Esophagus muscularis mucosa (tissue), 4 donors: ENCODE data around the gene MSX1. TPM values are rescaled to one million over a fixed set of nuclear protein-coding genes. Genes with fewer than 3 reads are reported as not detected.

Experiments
- DNase-seq: peaks from one replicate; pipeline ENCODE4 v3.0.0-alpha.2; 2017; ENCODE audit errors: extremely low spot score
- H3K27ac ChIP-seq, 4 donors: fragments of 200-600 bp; sonication (generic); replicated peaks in 1 of 4; 1 replicate in 3 of 4; 2 replicates in 1 of 4; pipeline ENCODE4 v1.5.1; 2016 to 2019; ENCODE audit warnings: mild to moderate bottlenecking in 1 of 4
- H3K27me3 ChIP-seq, 4 donors: fragments of 200-600 bp; sonication (generic); one replicate each; pipeline versions ENCODE4 v1.5.1 to v1.6.0; 2016 to 2019
- H3K36me3 ChIP-seq, 4 donors: fragments of 200-600 bp; sonication (generic); one replicate each; pipeline ENCODE4 v1.5.1; 2016 to 2019
- H3K4me1 ChIP-seq, 4 donors: fragments of 200-600 bp; sonication (generic); one replicate each; pipeline ENCODE4 v1.5.1; 2016 to 2019
- H3K4me3 ChIP-seq, 4 donors: fragments of 200-600 bp; sonication (generic); 1 replicate in 2 of 4; 2 replicates in 2 of 4; pipeline ENCODE4 v1.5.1; 2016 to 2019; ENCODE audit warnings: mild to moderate bottlenecking in 4 of 4, moderate library complexity in 1 of 4
- H3K9me3 ChIP-seq, 4 donors: fragments of 200-600 bp; sonication (generic); 1 replicate in 3 of 4; 2 replicates in 1 of 4; pipeline ENCODE4 v1.5.1; 2016 to 2019
- CTCF ChIP-seq, 3 experiments: fragments of 200-600 bp in 2 of 3; fragments of 450-650 bp in 1 of 3; sonication (generic) in 2 of 3; IDR thresholded peaks; one replicate each; pipeline ENCODE4 v1.5.1; 2017 to 2019; ENCODE audit warnings: antibody characterized with exemption in 3 of 3, mild to moderate bottlenecking in 2 of 3, moderate library complexity in 1 of 3
- EP300 ChIP-seq: sonication (generic); formaldehyde crosslinking; IDR thresholded peaks from one replicate; pipeline ENCODE4 v1.6.1; 2017; ENCODE audit warnings: antibody characterized with exemption
- POLR2A ChIP-seq: fragments of 450-650 bp; IDR thresholded peaks from one replicate; pipeline ENCODE4 v1.6.1; 2017; ENCODE audit warnings: antibody characterized with exemption, moderate library complexity, mild to moderate bottlenecking, low read depth
- POLR2AphosphoS5 ChIP-seq, 2 donors: sonication (generic); formaldehyde crosslinking; IDR thresholded peaks; one replicate each; pipeline ENCODE4 v1.6.1; 2017; ENCODE audit warnings: antibody characterized with exemption in 2 of 2
- WGBS: methylation state at CpG from one replicate; pipeline ENCODE4 v1.1.5; 2018; 5-methylcytosine and 5-hydroxymethylcytosine counted together
- intact Hi-C: fragments of 100-400 bp; cut with DNase I; formaldehyde crosslinking; loops from one replicate; pipeline ENCODE4 v1.15.1; 2023
- total RNA-seq, 4 donors: library from RNA; depleted of rRNA; stranded (reverse); fragments of >200 nt; gene quantifications; one replicate each; pipeline versions ENCODE4 v1.1.0 to v1.2.1, GENCODE V29; 2016

MSX1 gene
- total RNA-seq, 4 donors from 2014 or later: 2.9 to 6.3 (median 4.3) TPM

DNA sequence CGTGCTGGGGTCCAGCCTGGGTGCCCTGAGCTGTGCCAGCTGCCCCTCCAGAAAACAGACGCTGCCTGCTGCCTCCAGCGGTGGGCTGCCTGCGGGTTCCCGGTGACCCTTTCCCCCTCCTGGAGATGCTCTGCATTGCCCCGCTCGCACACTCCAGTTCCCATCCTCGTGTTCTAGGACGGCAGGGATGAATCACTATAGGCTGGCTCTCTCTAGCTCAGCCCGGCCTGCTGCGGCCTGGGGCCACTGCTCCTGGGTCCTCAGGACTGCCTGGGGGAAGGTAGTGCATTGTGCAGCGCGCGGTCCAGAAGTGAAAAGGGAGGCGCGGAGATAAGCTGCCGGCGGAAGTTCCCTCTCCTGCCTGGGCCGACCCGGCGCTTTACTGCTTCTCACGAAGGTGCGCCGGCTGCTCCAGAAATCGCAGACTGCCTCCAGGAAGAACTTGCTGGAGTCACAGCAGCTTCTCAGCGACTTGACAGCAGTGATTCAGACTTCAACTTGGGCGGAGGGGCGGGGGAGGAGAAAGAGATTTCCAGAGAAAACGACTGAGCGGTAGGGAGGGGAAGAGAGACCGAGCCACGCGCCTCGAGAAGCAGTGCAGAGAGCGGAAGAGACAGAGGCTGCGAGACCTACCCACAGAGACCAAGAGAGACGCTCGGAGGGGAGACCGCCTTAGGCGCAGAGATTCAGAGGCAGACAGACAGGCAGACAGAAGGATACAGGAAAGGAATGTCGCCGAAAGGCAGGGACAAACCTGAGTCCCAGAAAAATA lies 6.7 kb upstream of the MSX1 start:
- Histone ChIP-seq H3K4me3 (peak overlapping the region; percentile 39 to 48 (median 40)), H3K27ac (peak overlapping the region in 1 of 4 donors; percentile 26), H3K4me1 (peaks cover 30 to 54% (median 45%) of the 10 kb centered on the region in 4 donors), H3K36me3 (no peaks in the 10 kb centered on the region), H3K27me3 (peaks cover 6 to 97% (median 55%) of the 10 kb centered on the region in 4 donors), H3K9me3 (peaks cover 0 to 2% (median 0%) of the 10 kb centered on the region in 4 donors)
- no peak for DNase-seq
- intact Hi-C loops: no loop called here
- WGBS: 3% methylated on average over 18 of the region's 42 CpGs
- TF ChIP-seq POLR2A (no peak), POLR2AphosphoS5 (IDR thresholded peaks at IDR 0.05) (no peak), CTCF (IDR thresholded peaks at IDR 0.05) (no peak), EP300 (no peak)

DNA sequence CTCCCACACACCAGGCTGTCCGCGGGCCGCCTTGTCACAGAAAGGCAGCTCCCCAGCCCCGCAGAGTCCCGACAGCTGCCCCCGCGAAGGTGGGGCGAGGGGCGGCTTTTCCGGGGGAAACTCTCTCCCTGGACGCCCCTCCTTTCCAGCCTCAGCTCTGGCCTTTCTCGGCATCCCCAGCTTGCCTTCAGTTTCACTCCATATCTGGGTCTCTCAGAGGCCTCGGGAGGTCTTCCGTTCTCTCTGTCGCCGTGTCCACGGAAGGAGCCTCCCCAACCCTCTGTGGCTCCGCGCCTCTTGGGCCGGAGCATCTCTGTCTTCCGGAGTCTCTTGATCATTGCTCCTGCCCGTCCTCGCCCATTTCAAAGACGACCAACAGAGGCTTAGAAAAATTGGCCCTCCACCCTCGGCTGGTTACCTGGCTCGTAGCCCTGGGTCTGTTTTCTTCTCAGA lies 6.1 kb upstream of the MSX1 start:
- Histone ChIP-seq H3K27me3 (peaks cover 12 to 99% (median 62%) of the 10 kb centered on the region in 4 donors), H3K27ac (peak overlapping the region in 1 of 4 donors; percentile 26), H3K4me1 (peaks cover 31 to 59% (median 48%) of the 10 kb centered on the region in 4 donors), H3K9me3 (peaks cover 0 to 5% (median 0%) of the 10 kb centered on the region in 4 donors), H3K36me3 (no peaks in the 10 kb centered on the region), H3K4me3 (peak overlapping the region; percentile 39 to 48 (median 40))
- no peak for DNase-seq
- TF ChIP-seq CTCF (IDR thresholded peaks at IDR 0.05) (no peak), POLR2A (no peak), POLR2AphosphoS5 (IDR thresholded peaks at IDR 0.05) (no peak), EP300 (no peak)
- 5% methylated on average over 15 of the region's 26 CpGs for WGBS
- intact Hi-C loops: no loop called here

GRCh38 chr4:4853921-4854648 lies 5.4 kb upstream of the MSX1 start:
- 16% methylated on average over 24 of the region's 24 CpGs for WGBS
- Histone ChIP-seq H3K9me3 (peaks cover 0 to 5% (median 0%) of the 10 kb centered on the region in 4 donors), H3K4me3 (peak overlapping the region in 1 of 4 donors; percentile 40), H3K36me3 (no peaks in the 10 kb centered on the region), H3K4me1 (peaks cover 37 to 66% (median 54%) of the 10 kb centered on the region in 4 donors), H3K27ac (no peak overlapping the region), H3K27me3 (peaks cover 13 to 99% (median 67%) of the 10 kb centered on the region in 4 donors)
- no peak for TF ChIP-seq CTCF (IDR thresholded peaks at IDR 0.05)
- TF ChIP-seq EP300: no peak
- intact Hi-C loops: no loop called here
- DNase-seq: no peak

- Histone ChIP-seq H3K9me3 (peaks cover 0 to 5% (median 0%) of the 10 kb centered on the region in 4 donors), H3K27me3 (peaks cover 13 to 99% (median 68%) of the 10 kb centered on the region in 4 donors), H3K4me1 (peaks cover 39 to 73% (median 60%) of the 10 kb centered on the region in 4 donors), H3K27ac (no peak overlapping the region), H3K36me3 (no peaks in the 10 kb centered on the region), H3K4me3 (no peak overlapping the region)
- WGBS: 16% methylated on average over 30 of the region's 31 CpGs
- no peak for DNase-seq
- TF ChIP-seq CTCF (IDR thresholded peaks at IDR 0.05) (no peak), POLR2A (no peak), POLR2AphosphoS5 (IDR thresholded peaks at IDR 0.05) (no peak), EP300 (no peak)
- intact Hi-C loops: no loop called here
Observed at GRCh38 chr4:4854649-4855295, 4.7 kb upstream of the MSX1 start.
